GM12801 (cell line): ENCODE results near the gene KCTD18.

Experiments used
- CTCF ChIP-seq: IDR thresholded peaks from one replicate; pipeline ENCODE4 v1.5.1; 2011; ENCODE audit warnings: control low read depth; ENCODE audit not compliant: insufficient read length; ENCODE audit errors: extremely low read depth

The KCTD18 gene

DNA sequence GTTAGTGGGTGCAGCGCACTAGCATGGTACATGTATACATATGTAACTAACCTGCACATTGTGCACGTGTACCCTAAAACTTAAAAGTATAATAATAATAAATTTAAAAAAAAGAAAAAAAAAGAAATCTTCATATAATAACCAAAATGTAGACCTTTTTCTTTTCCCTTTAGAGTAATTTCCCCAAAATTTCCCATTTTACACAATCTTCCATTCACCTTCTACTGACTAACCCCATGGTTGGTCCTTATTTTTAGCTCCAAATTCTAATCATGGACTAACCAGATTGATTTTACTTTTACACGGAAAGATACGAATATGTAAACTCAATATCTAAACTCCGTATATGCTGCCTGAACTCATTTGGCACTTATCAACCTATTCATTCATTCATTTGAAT is 7.7 kb downstream of the KCTD18 start:
- no peak for TF ChIP-seq CTCF

GRCh38 chr2:200498402-200499162 is 11.3 kb downstream of the KCTD18 start:
- no peak for TF ChIP-seq CTCF

GRCh38 chr2:200496696-200497095 is 13.2 kb downstream of the KCTD18 start:
- no peak for TF ChIP-seq CTCF

- TF ChIP-seq CTCF, result no peak
These were observed 15.8 kb downstream of the KCTD18 start for GRCh38 chr2:200494048-200494447.

DNA sequence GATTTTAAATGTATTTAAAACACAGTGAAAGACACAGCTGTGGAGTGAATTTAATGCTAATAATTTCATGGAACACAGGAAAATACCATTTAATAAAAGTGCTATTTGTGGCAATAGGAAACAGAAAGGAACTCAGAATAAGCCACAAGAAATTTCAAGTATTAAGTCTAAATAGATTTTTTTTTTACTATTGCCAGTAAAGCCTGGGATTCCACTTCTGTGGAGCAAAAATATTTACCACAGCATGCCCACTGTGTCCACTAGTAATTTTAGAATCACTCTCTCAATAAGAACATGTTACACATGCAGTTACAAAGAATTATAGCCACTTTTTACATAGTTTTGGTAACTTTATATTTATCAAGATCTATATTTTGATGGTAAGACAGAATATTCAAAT is 17.2 kb downstream of the KCTD18 start:
- TF ChIP-seq CTCF, result no peak

GRCh38 chr2:200490001-200490400 is 19.9 kb downstream of the KCTD18 start:
- TF ChIP-seq CTCF, result no peak

DNA sequence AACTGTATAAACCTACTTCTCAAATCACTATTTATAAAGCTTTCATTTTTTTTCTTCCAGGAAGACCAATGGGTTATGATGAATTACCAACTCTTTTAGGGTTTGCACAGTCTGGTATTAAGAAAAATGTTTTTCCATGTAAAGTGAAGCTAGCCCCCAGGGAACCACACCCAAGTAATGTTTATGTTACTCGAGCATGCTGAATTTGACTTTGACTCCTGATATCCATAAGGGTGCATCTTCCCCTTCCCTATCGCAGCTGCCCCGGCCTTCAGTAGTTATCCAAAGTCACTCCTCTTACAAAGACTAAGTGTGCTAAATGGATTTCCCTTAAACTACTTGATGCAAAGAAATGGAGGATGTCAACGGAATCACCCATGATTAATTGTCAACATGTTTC is 21.7 kb downstream of the KCTD18 start:
- TF ChIP-seq CTCF, result no peak
